GM18519 (cell line): ENCODE results near the gene OGFRL1.
A peak's percentile ranks its signal among the peaks of the same experiment; 100 is the strongest.

ENCODE experiments used
- ATAC-seq: cut with Tn5 transposase; IDR thresholded peaks from one replicate; pipeline ENCODE4 v1.9.1; 2021; ENCODE audit warnings: mild to moderate bottlenecking, moderate library complexity; ENCODE audit not compliant: unreplicated experiment, low FRiP score

Gene OGFRL1

DNA sequence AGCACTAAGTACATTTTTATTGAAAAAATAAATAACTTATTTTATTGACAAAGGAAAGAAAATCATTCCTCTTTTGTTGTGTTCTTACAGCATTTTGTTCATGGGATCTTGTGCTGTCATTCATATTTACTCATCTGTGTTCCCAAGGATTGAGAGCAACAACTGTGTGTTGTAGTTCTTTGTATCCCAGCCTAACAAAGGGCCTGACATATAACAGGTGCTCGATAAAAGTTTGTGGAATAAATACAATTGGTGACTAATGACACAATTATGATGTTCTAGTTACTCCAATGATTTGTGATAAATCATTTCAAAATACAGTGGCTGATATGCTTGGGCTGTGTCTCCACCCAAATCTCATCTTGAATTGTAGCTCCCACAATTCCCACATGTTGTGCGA is 7.9 kb upstream of the OGFRL1 start:
- ATAC-seq: no peak

DNA sequence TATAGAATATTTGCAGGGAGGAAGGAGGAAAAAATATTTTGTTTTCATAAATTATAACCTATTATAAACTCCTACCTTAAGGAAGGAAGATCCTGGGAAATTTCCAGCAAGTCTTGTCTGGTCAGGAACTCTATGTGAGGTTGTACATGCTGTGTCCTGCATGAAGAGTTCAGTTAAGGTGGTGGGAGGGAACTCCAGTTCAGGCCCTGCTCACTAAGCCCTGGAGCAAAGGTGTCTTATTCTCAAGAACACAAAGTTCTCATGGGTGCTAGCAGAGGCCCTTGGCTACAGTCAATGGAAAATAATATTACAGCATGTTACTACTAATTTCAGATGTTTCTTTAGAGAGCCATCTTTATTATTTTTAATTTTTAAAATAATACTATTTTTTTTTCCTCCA is 3.8 kb upstream of the OGFRL1 start:
- ATAC-seq: no peak

DNA sequence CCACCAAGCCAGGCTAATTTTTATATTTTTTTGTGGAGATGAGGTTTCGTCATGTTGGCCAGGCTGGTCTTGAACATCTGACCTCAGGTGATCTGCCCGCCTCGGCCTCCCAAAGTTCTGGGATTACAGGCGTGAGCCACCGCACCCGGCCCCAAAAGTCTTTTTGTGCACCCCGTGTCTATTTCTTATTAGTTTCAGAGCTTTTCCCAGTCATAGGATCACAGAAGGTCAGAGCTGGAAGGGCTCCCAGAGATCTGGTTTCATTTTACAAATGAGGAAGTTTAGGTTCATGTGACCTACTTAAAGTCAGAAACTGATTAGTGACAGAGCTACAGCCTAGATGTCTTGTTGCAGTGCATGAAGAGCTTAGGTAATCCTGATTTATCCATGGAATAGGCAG is 1.6 kb upstream of the OGFRL1 start:
- no peak for ATAC-seq

DNA sequence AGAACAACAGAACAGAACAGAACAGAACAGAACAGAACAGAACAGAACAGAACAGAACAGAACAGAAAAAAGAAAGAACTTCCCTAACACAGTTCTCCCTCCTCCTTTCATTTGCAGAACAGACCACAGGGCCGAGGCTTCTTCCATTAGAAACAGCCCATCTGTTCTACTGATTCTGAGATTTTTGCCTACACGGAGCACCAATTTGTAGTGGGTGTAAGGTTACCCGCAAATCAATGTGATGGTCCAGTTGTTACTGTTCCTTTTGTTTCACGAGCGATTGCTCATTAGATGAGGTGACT is 734 bp upstream of the OGFRL1 start:
- ATAC-seq: no peak

- peak; percentile 27 for ATAC-seq
Observed at GRCh38 chr6:71289039-71289801, 609 bp downstream of the OGFRL1 start.

DNA sequence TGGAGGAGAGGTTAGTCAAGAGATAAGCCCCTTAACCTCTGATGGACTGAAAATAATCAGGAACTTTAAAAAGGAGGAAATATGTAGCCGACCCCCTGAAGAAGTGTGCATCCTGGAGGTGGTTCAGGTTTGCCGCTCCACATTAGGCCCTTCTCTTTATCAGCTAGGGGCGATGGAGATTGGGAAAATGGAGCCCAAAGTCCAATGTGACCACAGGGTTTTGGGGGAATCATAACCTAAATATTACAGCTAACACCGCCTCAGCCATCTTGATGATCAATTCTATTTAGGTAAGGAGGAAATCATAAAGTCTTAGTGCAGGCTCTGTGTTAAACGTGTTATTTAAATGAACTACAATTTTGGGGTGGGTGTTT is 1.2 kb downstream of the OGFRL1 start:
- ATAC-seq: no peak

- ATAC-seq: no peak
Observed at GRCh38 chr6:71290611-71291010, 2.0 kb downstream of the OGFRL1 start.

DNA sequence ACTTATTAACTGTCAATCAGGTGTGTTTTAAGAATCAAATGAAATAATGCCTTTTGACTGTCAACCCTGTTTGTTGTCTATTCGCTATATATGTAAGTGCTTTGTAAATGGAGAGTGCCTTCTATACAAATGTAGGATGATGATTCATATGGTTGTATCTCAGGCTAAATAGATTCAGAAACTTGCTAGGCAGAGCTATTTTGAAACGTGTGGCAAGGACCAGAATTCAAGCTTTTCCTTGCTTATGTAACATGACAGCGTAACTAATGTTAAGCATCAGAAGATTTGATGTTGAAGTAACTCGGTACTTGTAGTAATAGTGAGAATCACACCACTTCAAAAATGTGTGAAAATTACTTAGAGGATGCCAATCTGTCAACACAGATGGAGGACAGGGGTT is 3.4 kb downstream of the OGFRL1 start:
- no peak for ATAC-seq

DNA sequence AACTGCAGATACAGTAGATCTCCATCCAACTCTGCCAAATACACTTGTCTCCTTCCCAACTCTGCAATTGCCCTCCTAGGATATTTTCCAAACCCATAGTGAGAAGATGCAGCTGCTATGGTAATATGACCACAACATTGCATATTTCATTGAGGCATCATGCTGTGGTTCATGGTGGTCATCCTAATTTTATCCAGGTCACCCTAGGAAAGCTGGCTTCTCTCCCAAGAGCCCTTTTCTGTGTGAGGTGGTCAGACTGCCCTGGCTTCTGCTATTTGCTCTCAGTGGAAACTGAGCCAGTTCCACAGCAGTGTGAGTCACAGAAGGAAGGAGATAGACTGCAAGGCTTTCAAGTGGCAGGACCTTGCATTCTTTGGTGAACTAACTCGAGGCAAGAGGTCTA is 5.5 kb downstream of the OGFRL1 start:
- ATAC-seq: no peak

GRCh38 chr6:71298459-71298858 is 9.8 kb downstream of the OGFRL1 start:
- ATAC-seq: no peak

GRCh38 chr6:71299541-71300470 is 11.2 kb downstream of the OGFRL1 start:
- ATAC-seq: no peak

DNA sequence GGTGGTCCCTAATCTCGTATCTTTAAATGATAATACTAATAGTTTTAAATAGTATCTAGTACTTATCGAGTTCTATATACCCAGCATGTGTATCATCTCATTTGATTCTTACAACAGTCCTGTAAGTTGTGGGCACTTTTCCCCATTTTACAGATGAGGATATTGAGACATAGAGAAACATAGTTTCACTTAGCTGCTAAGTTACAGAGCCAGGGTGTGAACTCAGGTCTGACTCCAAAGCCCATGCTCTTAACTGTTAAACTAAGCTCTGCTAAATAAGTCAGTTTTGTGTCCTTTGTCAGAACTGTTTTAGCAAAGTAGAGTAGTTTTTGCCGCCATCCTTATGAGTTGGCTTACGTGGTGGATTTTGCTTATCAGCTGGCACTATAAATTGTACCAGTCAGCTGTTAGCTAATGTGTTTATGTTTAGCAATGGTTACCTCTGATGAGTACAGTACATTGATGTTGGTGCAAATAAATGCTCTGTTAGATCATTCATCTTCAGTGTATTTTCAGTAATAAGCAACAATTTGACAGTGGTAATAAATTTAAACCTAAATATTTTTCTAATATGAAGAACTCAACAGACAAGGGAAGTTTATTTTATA is 12.1 kb downstream of the OGFRL1 start:
- no peak for ATAC-seq

DNA sequence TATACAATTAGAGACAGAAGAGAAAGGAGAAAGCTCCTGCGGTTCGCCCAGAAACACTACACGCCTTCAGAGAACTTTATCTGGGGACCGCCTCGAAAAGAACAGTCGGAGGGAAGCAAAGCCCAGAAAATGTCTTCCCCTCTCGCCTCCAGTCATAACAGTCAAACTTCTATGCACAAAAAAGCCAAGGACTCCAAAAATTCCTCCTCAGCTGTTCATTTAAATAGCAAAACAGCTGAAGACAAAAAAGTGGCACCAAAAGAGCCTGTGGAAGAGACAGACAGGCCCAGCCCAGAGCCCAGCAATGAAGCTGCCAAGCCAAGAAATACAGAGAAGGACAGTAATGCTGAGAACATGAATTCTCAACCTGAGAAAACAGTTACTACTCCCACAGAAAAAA is 12.9 kb downstream of the OGFRL1 start:
- ATAC-seq: no peak

- ATAC-seq: no peak
Observed at GRCh38 chr6:71309656-71310055, 21.0 kb downstream of the OGFRL1 start.

GRCh38 chr6:71310261-71310660 is 21.6 kb downstream of the OGFRL1 start:
- no peak for ATAC-seq

GRCh38 chr6:71312089-71312488 is 23.5 kb downstream of the OGFRL1 start:
- ATAC-seq: no peak

DNA sequence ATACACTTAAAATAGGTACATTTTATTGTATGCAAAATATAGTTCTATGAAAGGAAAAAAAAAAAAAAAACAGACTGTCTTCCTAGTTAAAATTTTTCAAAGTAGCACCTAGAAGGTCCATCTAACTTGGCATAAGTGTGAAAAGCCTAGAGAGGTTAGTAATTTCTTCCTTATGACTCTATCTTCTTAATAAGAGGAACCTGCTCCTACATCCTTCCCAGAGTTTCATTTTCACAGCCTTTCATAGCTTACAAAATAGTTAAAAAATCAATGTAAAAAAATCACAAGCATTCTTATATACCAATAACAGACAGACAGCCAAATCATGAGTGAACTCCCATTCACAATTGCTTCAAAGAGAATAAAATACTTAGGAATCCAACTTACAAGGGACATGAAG is 28.8 kb downstream of the OGFRL1 start:
- no peak for ATAC-seq

DNA sequence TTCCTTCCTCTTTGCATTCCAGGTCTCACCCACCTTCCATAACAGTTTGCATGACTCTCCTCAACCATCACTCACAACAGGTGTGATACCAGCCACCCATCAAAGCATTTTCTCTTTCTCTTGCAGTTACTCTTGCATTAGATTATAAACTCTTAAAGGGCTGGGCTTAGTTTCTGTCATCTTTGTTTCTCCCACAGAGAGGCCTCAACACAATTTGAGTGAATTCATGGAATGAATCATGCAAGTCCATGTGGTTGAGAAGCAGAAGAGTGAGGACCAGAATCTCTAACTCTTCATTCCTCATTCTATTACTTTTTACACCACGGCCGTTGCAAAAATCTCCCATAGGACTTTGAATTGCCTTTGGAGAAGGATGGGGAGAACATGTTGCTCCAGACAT is 31.4 kb downstream of the OGFRL1 start:
- ATAC-seq: no peak

GRCh38 chr6:71321314-71321713 is 32.7 kb downstream of the OGFRL1 start:
- ATAC-seq: no peak

DNA sequence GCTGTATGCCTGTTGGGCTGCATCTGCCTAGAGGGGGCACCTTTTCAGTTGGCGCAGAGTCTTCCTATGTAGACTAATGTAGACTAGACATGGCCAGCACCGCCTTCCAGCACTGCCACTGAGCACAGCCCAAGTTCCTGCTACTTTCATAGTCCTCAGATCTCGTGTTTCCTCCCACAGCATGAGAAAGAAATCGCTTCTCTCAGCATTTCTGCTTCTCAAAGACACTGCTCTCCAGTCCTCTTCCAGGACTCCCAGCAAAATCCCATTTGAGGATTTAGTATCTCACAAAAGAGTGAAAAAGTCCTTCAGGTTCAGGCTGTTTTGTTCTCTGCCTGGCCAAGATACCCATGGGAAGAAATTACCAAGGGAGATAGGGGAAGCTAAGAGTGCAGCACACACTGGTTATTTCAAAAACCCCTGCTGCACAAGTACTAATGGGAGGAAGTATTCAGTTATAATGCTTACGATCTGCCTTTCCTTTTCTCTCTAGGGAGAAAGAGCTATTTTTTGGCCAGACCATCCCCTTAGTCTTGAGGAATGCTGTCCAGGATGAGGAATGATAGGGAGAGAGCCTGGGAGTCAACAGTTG is 35.7 kb downstream of the OGFRL1 start:
- ATAC-seq: no peak

GRCh38 chr6:71326611-71327010 is 38.0 kb downstream of the OGFRL1 start:
- no peak for ATAC-seq
